Mucosa of descending colon (tissue), 3 donors: ENCODE results near the gene TUT4. TPM values are rescaled to one million over a fixed set of nuclear protein-coding genes. Genes with fewer than 3 reads are reported as not detected.

Experiments
- ATAC-seq: fragments of 200-7000 bp; cut with Tn5 transposase; one replicate; pipeline ENCODE4 v1.9.1; 2020; ENCODE audit warnings: mild to moderate bottlenecking, moderate library complexity
- DNase-seq, 3 donors: peaks; one replicate each; pipeline ENCODE4 v3.0.0-alpha.2; 2020
- H3K36me3 ChIP-seq: fragments of 200-600 bp; one replicate; pipeline ENCODE4 v1.8.0; 2021; ENCODE audit warnings: low read depth, mild to moderate bottlenecking
- H3K4me1 ChIP-seq: fragments of 200-600 bp; one replicate; pipeline ENCODE4 v1.8.0; 2021; ENCODE audit warnings: low read depth, mild to moderate bottlenecking
- H3K4me3 ChIP-seq: fragments of 200-600 bp; one replicate; pipeline ENCODE4 v1.8.0; 2021; ENCODE audit warnings: mild to moderate bottlenecking
- H3K9me3 ChIP-seq: fragments of 200-600 bp; one replicate; pipeline ENCODE4 v1.8.0; 2021; ENCODE audit warnings: mild to moderate bottlenecking
- intact Hi-C, 2 donors: fragments of 100-400 bp; cut with DNase I in 1 of 2; cut with micrococcal nuclease in 1 of 2; formaldehyde crosslinking; loops; one replicate each; pipeline versions ENCODE4 v1.11.0 to v1.11.1; 2022; cut with DNase I, micrococcal nuclease
- total RNA-seq, 3 donors: library from RNA; stranded (reverse); fragmentation: NEBNext Ultra II Directional in 2 of 3; extraction: Animal tissue kit (Norgen Biotek cat#: 25700) in 2 of 3; gene quantifications; one replicate each; pipeline versions ENCODE4 v1.2.1 to v1.2.4, GENCODE V29; 2021 to 2023
- TF ChIP-seq, protein P1 (sequence below): fragments of 200-600 bp; IDR thresholded peaks from one replicate; pipeline ENCODE4 v1.8.0; 2022; ENCODE audit warnings: antibody characterized with exemption, mild to moderate bottlenecking
- donor health status: DM: no; HTN: no; CAD: no; lungs with moderate emphysema.
- donor health status: DM: no; HTN: no; CAD: no.
- donor health status: DM: no; HTN: yes; CAD: no.

Gene TUT4
- total RNA-seq, 3 donors from 2014 or later: 17.9 to 51.7 (median 20.8) TPM

DNA sequence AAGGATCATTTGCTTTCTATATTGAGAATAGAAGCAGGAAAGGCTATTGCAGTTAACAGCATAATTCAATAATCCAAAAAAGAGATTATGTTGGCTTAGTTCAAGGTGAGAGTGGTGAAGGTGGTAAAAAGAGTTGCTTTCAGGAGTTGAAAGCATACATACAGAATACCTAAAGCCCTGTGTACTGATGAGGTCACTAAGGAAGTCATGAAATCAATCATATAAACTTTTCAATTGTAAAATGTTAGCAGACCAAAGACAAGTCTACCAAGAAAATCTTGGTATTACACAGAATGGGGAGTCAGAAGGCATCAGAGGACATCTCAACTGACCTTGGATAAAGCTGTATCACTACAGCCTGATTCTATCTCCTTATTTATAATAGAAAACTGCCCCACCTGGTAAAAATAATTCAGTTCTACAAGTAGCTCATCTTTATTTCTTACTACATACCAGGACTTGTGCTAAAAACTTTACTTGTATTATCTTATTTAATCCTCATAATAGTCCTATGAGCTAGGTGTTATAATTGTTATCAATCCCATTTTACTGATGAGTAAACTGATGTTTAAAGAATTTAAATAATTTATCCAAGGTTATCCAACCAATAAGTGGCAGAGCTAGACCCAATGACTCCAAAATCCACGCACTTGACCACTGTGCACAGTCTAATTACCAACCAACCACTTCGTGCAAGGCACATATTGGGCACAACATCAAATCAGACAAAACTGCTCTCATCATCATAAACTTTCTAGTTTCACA, 40.9 kb downstream of the TUT4 start:
- H3K4me3 ChIP-seq: no peak overlapping the region
- no peak for ATAC-seq
- H3K36me3 ChIP-seq: no peaks in the 10 kb centered on the region
- H3K9me3 ChIP-seq: no peaks in the 10 kb centered on the region
- intact Hi-C loops: no loop called here
- TF ChIP-seq, protein P1, sequence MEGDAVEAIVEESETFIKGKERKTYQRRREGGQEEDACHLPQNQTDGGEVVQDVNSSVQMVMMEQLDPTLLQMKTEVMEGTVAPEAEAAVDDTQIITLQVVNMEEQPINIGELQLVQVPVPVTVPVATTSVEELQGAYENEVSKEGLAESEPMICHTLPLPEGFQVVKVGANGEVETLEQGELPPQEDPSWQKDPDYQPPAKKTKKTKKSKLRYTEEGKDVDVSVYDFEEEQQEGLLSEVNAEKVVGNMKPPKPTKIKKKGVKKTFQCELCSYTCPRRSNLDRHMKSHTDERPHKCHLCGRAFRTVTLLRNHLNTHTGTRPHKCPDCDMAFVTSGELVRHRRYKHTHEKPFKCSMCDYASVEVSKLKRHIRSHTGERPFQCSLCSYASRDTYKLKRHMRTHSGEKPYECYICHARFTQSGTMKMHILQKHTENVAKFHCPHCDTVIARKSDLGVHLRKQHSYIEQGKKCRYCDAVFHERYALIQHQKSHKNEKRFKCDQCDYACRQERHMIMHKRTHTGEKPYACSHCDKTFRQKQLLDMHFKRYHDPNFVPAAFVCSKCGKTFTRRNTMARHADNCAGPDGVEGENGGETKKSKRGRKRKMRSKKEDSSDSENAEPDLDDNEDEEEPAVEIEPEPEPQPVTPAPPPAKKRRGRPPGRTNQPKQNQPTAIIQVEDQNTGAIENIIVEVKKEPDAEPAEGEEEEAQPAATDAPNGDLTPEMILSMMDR: no peak
- DNase-seq: no peak
- no peaks in the 10 kb centered on the region for H3K4me1 ChIP-seq

DNA sequence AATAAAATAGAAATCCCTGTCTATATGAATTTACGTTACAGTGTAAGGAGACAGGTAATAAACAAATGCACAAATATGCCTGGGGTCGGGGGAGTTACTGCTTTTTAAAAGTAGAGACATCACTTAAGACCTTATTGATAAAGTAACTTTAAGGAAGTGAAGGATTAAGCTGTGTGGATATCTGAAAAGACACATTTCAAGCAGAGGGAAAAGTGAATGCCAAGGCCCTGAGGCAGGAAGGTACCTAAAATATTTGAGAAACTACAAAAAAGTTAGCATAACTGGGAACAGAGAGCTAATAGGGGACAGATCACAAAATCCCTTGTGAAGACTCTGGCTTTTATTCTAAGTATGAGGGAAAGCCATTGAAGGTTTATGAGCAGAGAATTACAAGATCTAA, 41.5 kb downstream of the TUT4 start:
- H3K4me3 ChIP-seq: no peak overlapping the region
- no peaks in the 10 kb centered on the region for H3K4me1 ChIP-seq
- TF ChIP-seq, protein P1: no peak
- DNase-seq (no peak), ATAC-seq (no peak)
- intact Hi-C loops: no loop called here
- H3K36me3 ChIP-seq: no peaks in the 10 kb centered on the region
- no peaks in the 10 kb centered on the region for H3K9me3 ChIP-seq

DNA sequence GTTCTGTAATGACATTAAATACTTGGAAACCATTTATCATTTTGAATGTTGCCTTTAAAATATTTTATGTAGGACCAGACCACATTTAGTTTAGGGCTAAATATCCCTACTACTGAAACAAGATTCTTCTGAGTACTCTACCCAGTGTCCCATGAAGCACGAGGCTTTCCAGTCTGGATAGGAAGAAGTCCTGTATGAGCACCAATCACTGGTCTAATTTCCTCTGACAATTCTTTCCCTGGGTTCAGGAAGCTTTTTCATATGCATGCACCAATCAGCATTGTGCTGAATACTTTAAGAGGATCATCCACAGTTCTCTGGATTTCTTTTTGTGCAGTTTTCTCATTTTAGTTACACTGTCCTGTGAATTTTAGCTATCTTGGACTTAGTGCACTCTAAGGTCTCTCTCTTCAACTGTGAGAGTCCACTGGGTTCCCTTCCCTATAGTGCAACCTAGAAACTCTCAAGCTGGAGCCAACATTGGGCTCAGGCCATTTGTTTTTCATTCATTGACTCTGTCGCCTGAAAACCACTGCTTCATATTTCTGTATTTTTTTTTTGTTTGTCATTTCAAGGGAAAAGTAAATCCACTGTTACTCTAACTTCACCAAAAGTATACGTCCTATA, 45.9 kb downstream of the TUT4 start:
- ATAC-seq: no peak
- TF ChIP-seq, protein P1: no peak

DNA sequence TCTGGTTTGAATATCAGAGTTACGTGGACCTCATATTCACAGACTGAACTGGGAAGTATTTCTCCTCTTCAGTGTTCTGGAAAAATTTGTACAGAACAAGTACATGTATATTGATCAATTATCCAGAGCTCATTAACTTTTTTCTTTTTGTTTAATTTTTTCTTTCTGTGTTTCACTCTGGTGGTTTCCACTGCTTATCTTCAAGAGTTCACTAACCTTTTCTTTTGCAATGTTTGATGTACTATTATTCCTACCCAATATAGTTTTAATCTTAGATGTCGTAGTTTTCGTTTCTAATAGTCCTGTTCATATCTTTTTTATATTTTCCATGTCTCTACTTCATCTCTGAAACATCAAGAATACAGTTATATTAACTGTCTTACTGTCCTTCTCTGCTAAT, 46.5 kb downstream of the TUT4 start:
- no peak overlapping the region for H3K4me3 ChIP-seq
- no peaks in the 10 kb centered on the region for H3K36me3 ChIP-seq
- ATAC-seq (no peak), DNase-seq (no peak)
- H3K9me3 ChIP-seq: no peaks in the 10 kb centered on the region
- TF ChIP-seq, protein P1: no peak
- intact Hi-C loops: no loop called here
- H3K4me1 ChIP-seq: no peaks in the 10 kb centered on the region

More for the DNA sequence above, 45.9 kb downstream of the TUT4 start:
- H3K4me1 ChIP-seq: no peaks in the 10 kb centered on the region
- intact Hi-C loops: no loop called here
- no peaks in the 10 kb centered on the region for H3K9me3 ChIP-seq
- no peak for DNase-seq
- H3K4me3 ChIP-seq: no peak overlapping the region
- H3K36me3 ChIP-seq: no peaks in the 10 kb centered on the region

DNA sequence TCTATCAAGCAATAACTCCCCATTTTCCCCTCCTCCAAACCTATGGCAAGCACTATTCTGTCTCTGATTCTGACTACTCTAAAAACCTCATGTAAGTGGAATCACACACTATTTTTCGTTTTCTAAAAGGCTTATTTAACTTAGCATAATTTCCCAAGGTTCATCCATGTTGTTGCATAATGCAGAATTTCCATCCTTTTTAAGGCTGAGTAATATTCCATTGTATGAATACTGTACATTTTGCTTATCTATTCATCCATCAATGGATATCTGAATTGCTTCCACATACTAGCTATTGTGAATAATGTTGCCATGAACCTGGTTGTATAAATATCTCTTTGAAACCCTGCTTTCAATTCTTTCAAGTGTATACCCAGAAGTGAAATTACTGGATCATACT, 48.2 kb downstream of the TUT4 start:
- ATAC-seq: no peak
- no peaks in the 10 kb centered on the region for H3K36me3 ChIP-seq
- H3K4me3 ChIP-seq: no peak overlapping the region
- intact Hi-C loops: no loop called here
- H3K4me1 ChIP-seq: no peaks in the 10 kb centered on the region
- no peaks in the 10 kb centered on the region for H3K9me3 ChIP-seq
- TF ChIP-seq, protein P1: no peak
- no peak for DNase-seq
